Heart left ventricle (tissue), 16 donors: Measurements from ENCODE around the gene CDH7. TPM values are rescaled to one million over a fixed set of nuclear protein-coding genes. Genes with fewer than 3 reads are reported as not detected.

ENCODE experiments used
- ATAC-seq, 4 donors: fragments of 200-7000 bp; cut with Tn5 transposase; one replicate each; pipeline ENCODE4 v1.9.1; 2020 to 2022; ENCODE audit warnings: moderate library complexity in 4 of 4, mild to moderate bottlenecking in 3 of 4, moderate number of reproducible peaks in 1 of 4
- DNase-seq, 5 donors: peaks; one replicate each; pipeline ENCODE4 v3.0.0-alpha.2; 2020
- H3K27ac ChIP-seq, 12 donors: fragments of 200-600 bp; sonication (generic) in 4 of 12; one replicate each; pipeline versions ENCODE4 v1.5.0 to v1.8.0; 2016 to 2022; ENCODE audit warnings: mild to moderate bottlenecking in 2 of 12
- H3K27me3 ChIP-seq, 9 donors: fragments of 200-600 bp; sonication (generic) in 2 of 9; one replicate each; pipeline versions ENCODE4 v1.5.1 to v1.8.0; 2016 to 2022; ENCODE audit warnings: mild to moderate bottlenecking in 3 of 9
- H3K36me3 ChIP-seq, 9 donors: fragments of 200-600 bp; sonication (generic) in 2 of 9; one replicate each; pipeline versions ENCODE4 v1.5.0 to v1.8.0; 2018 to 2022; ENCODE audit warnings: mild to moderate bottlenecking in 2 of 9
- H3K4me1 ChIP-seq, 12 donors: fragments of 200-600 bp; sonication (generic) in 4 of 12; one replicate each; pipeline versions ENCODE4 v1.5.0 to v1.8.0; 2016 to 2022; ENCODE audit warnings: mild to moderate bottlenecking in 3 of 12
- H3K4me3 ChIP-seq, 12 donors: fragments of 200-600 bp; sonication (generic) in 4 of 12; one replicate each; pipeline versions ENCODE4 v1.5.0 to v1.8.0; 2017 to 2022; ENCODE audit warnings: mild to moderate bottlenecking in 9 of 12, moderate library complexity in 4 of 12
- H3K9me3 ChIP-seq, 12 donors: fragments of 200-600 bp; sonication (generic) in 4 of 12; one replicate each; pipeline versions ENCODE4 v1.5.0 to v1.8.0; 2016 to 2022; ENCODE audit warnings: mild to moderate bottlenecking in 1 of 12
- CTCF ChIP-seq, 12 donors: fragments of 200-600 bp; sonication (generic) in 4 of 12; IDR thresholded peaks; one replicate each; pipeline versions ENCODE4 v1.5.0 to v1.8.0; 2018 to 2022; ENCODE audit warnings: antibody characterized with exemption in 12 of 12, mild to moderate bottlenecking in 5 of 12
- POLR2A ChIP-seq, 2 donors: fragments of 450-650 bp; IDR thresholded peaks; one replicate each; pipeline ENCODE4 v1.6.1; 2017; ENCODE audit warnings: antibody characterized with exemption in 2 of 2, mild to moderate bottlenecking in 2 of 2, moderate library complexity in 2 of 2
- WGBS, 4 donors: extraction: QIAGEN DNeasy Blood & Tissue Kit in 2 of 4; methylation state at CpG; one replicate each; pipeline versions ENCODE4 v1.1.5 to v1.1.7; 2013 to 2018; 5-methylcytosine and 5-hydroxymethylcytosine counted together
- intact Hi-C, 10 donors: fragments of 100-400 bp; cut with DNase I; formaldehyde crosslinking; loops; one replicate each; pipeline versions ENCODE4 v1.11.1 to v1.14.2; 2022
- polyA plus RNA-seq, 2 donors: library from polyadenylated mRNA; stranded (reverse); fragments of 200-250 nt; gene quantifications; one replicate each; pipeline ENCODE4 v1.2.3, GENCODE V29; 2013
- total RNA-seq, 9 donors: library from RNA; depleted of rRNA in 2 of 9; stranded (reverse); fragments of >200 nt in 2 of 9; fragmentation: NEBNext Ultra II Directional in 3 of 9; extraction: Animal tissue kit (Norgen Biotek cat#: 25700) in 3 of 9; gene quantifications; one replicate each; pipeline versions ENCODE4 v1.1.0 to v1.2.4, GENCODE V29; 2016 to 2023
- donor health status: ischemic (EF 13 %, LVEDD 7.1; RV severe dilation, severe dysfunction).
- donor health status: healthy with polysubstance abuse.
- donor health status: DM: no; HTN: yes; CAD: no.
- donor health status: DM: no; HTN: no; CAD: no.
- donor health status: ischemic (EF 25% LVEDD 6.9; RV normal size, moderate dysfunction).
- donor health status: ischemic (EF 25% LVEDD 5.7; RV mildly dilated, moderate dysfunction).
- donor health status: healthy.
- donor health status: DM: yes; HTN: yes; CAD: no.
- donor health status: ischemic (EF 35%, LVEDD 5.7; RV mildly dilated, moderate dysfunction).
- donor health status: nonischemic (EF 11% LVEDD 7.7; RV severe dilation, severe dysfunction).
- donor health status: DM: yes; HTN: yes; CAD: no.
- donor health status: PGD.
- donor health status: ischemic (EF 29% LVEDD 5.4; RV normal size, mild dysfunction).
- donor health status: nonischemic (EF 23%, LVEDD 6.1; RV moderate dilation, normal function).

The CDH7 gene
- total and polyA plus RNA-seq, 11 donors = 0.04 TPM; not detected in 10

GRCh38 chr18:65808759-65809158 is 57.9 kb downstream of the CDH7 start:
- no peaks in the 10 kb centered on the region for H3K27me3 ChIP-seq
- ATAC-seq (no peak), DNase-seq (no peak)
- TF ChIP-seq POLR2A (IDR thresholded peaks at IDR 0.05) (no peak), CTCF (IDR thresholded peaks at IDR 0.05) (no peak)
- WGBS, 4 donors = 63 to 80% (median 68%) methylated on average over 6 of the region's 6 CpGs
- H3K9me3 ChIP-seq = no peaks in the 10 kb centered on the region
- no peak overlapping the region for H3K27ac ChIP-seq
- H3K4me1 ChIP-seq = no peaks in the 10 kb centered on the region
- no peaks in the 10 kb centered on the region for H3K36me3 ChIP-seq
- no peak overlapping the region for H3K4me3 ChIP-seq
- intact Hi-C loops = no loop called here

GRCh38 chr18:65811307-65811706 is 60.5 kb downstream of the CDH7 start:
- 59 to 64% (median 62%) methylated on average over 4 of the region's 4 CpGs for WGBS, 4 donors
- TF ChIP-seq POLR2A (IDR thresholded peaks at IDR 0.05) (no peak), CTCF (IDR thresholded peaks at IDR 0.05) (no peak)
- no peak for DNase-seq
- Histone ChIP-seq H3K4me1 (no peaks in the 10 kb centered on the region), H3K27me3 (no peaks in the 10 kb centered on the region), H3K27ac (no peak overlapping the region), H3K36me3 (no peaks in the 10 kb centered on the region), H3K9me3 (no peaks in the 10 kb centered on the region), H3K4me3 (no peak overlapping the region)
- intact Hi-C loops = no loop called here
- no peak for ATAC-seq

- Histone ChIP-seq H3K9me3 (no peaks in the 10 kb centered on the region), H3K4me3 (no peak overlapping the region), H3K27ac (no peak overlapping the region), H3K27me3 (no peaks in the 10 kb centered on the region), H3K4me1 (no peaks in the 10 kb centered on the region), H3K36me3 (no peaks in the 10 kb centered on the region)
- no peak for DNase-seq
- ATAC-seq = no peak
- intact Hi-C loops = no loop called here
- 65 to 71% (median 69%) methylated on average over 2 of the region's 2 CpGs for WGBS, 4 donors
- no peak for TF ChIP-seq POLR2A (IDR thresholded peaks at IDR 0.05)
- no peak for TF ChIP-seq CTCF (IDR thresholded peaks at IDR 0.05)
Measured at GRCh38 chr18:65815506-65815905, 64.7 kb downstream of the CDH7 start.

GRCh38 chr18:65817178-65817577 is 66.4 kb downstream of the CDH7 start:
- ATAC-seq (no peak), DNase-seq (no peak)
- H3K4me3 ChIP-seq = no peak overlapping the region
- no peaks in the 10 kb centered on the region for H3K9me3 ChIP-seq
- WGBS, 4 donors = 53 to 73% (median 55%) methylated on average over 4 of the region's 4 CpGs
- H3K4me1 ChIP-seq = no peaks in the 10 kb centered on the region
- no peaks in the 10 kb centered on the region for H3K36me3 ChIP-seq
- no peaks in the 10 kb centered on the region for H3K27me3 ChIP-seq
- intact Hi-C loops = no loop called here
- TF ChIP-seq POLR2A (IDR thresholded peaks at IDR 0.05) (no peak), CTCF (IDR thresholded peaks at IDR 0.05) (no peak)
- H3K27ac ChIP-seq = no peak overlapping the region
